OCI-LY1 (cell line): Measurements from ENCODE around the gene PHLDB2.

Experiments used
- CTCF ChIP-seq: fragments of 200-600 bp; sonication (generic), shearing (Covaris generic); IDR thresholded peaks from 2 replicates; pipeline ENCODE4 v1.5.1; 2017; ENCODE audit warnings: mild to moderate bottlenecking, antibody characterized with exemption, low read length, moderate library complexity, mixed read lengths
- EZH2 ChIP-seq: fragments of 200-600 bp; sonication (generic), shearing (Covaris generic); IDR thresholded peaks from 2 replicates; pipeline ENCODE4 v1.8.0; 2017; ENCODE audit warnings: borderline replicate concordance, mixed run types, mild to moderate bottlenecking, antibody characterized with exemption, low read length, moderate library complexity, mixed read lengths

GRCh38 chr3:112020674-112021085 is 161.6 kb downstream of the PHLDB2 start:
- TF ChIP-seq CTCF (no peak), EZH2 (no peak)
